Fibroblast of lung (primary cell): ENCODE results near the gene ST6GALNAC3. TPM values are rescaled to one million over a fixed set of nuclear protein-coding genes. Genes with fewer than 3 reads are reported as not detected.

Source experiments
- DNase-seq, 2 donors: peaks; one replicate each; pipeline versions ENCODE4 v3.0.0 to v3.0.0-alpha.2; 2010; ENCODE audit warnings: low read depth in 2 of 2
- H2AFZ ChIP-seq: 2 replicates; pipeline ENCODE4 v1.5.1; 2012; ENCODE audit warnings: low read length, control low read depth, inconsistent platforms
- H3K27ac ChIP-seq: 2 replicates; pipeline ENCODE4 v1.5.1; 2011; ENCODE audit warnings: low read length, control low read depth; ENCODE audit not compliant: insufficient read depth
- H3K27me3 ChIP-seq: 2 replicates; pipeline ENCODE4 v1.5.1; 2011; ENCODE audit warnings: mild to moderate bottlenecking, low read length; ENCODE audit not compliant: control insufficient read depth, insufficient read depth
- H3K36me3 ChIP-seq: 2 replicates; pipeline ENCODE4 v1.5.1; 2011; ENCODE audit warnings: low read length; ENCODE audit not compliant: control insufficient read depth, insufficient read depth
- H3K4me1 ChIP-seq: 2 replicates; pipeline ENCODE4 v1.5.1; 2011; ENCODE audit warnings: low read length; ENCODE audit not compliant: control insufficient read depth, insufficient read depth; ENCODE audit errors: extremely low read depth
- H3K4me2 ChIP-seq: 2 replicates; pipeline ENCODE4 v1.5.1; 2011; ENCODE audit warnings: low read length, control low read depth; ENCODE audit not compliant: insufficient read depth; ENCODE audit errors: extremely low read depth
- H3K4me3 ChIP-seq, 4 experiments: fragments of 200-600 bp in 1 of 4; sonication (generic) in 1 of 4; replicated peaks in 1 of 4; 2 replicates each; pipeline ENCODE4 v1.5.1; 2011 to 2016; ENCODE audit warnings: low read length in 4 of 4, low read depth in 3 of 4, mild to moderate bottlenecking in 3 of 4, control low read depth in 2 of 4, inconsistent platforms in 1 of 4, mixed read lengths in 1 of 4; ENCODE audit not compliant: insufficient read depth in 1 of 4; ENCODE audit errors: control extremely low read depth in 1 of 4
- H3K79me2 ChIP-seq: 2 replicates; pipeline ENCODE4 v1.5.1; 2012; ENCODE audit warnings: mild to moderate bottlenecking, low read length, inconsistent platforms; ENCODE audit not compliant: control insufficient read depth, insufficient read depth
- H3K9ac ChIP-seq: 2 replicates; pipeline ENCODE4 v1.5.1; 2011; ENCODE audit warnings: mild to moderate bottlenecking, low read length, control low read depth; ENCODE audit not compliant: insufficient read depth
- H3K9me3 ChIP-seq: 2 replicates; pipeline ENCODE4 v1.5.1; 2012; ENCODE audit warnings: low read depth, low read length; ENCODE audit not compliant: control insufficient read depth, insufficient read depth
- H4K20me1 ChIP-seq: 2 replicates; pipeline ENCODE4 v1.5.1; 2011; ENCODE audit warnings: low read length; ENCODE audit not compliant: control insufficient read depth, insufficient read depth; ENCODE audit errors: extremely low read depth
- CTCF ChIP-seq, 2 donors: IDR thresholded peaks in 1 of 2; conservative IDR thresholded peaks in 1 of 2; 1 replicate in 1 of 2; 2 replicates in 1 of 2; pipeline ENCODE4 v1.5.1; 2011 to 2012; ENCODE audit warnings: low read length in 2 of 2, control low read depth in 1 of 2, inconsistent platforms in 1 of 2, low read depth in 1 of 2, mild to moderate bottlenecking in 1 of 2
- EZH2 ChIP-seq: IDR thresholded peaks from 2 replicates; pipeline ENCODE4 v1.5.1; 2012; ENCODE audit warnings: low read length, control low read depth, mild to moderate bottlenecking; ENCODE audit errors: missing control alignments
- polyA plus RNA-seq, 2 donors: library from polyadenylated mRNA; depleted of rRNA in 1 of 2; stranded (reverse) in 1 of 2; unstranded in 1 of 2; fragments of >200 nt; gene quantifications; 2 replicates each; pipeline ENCODE4 v1.2.1, GENCODE V29; 2011 to 2012; ENCODE audit warnings: missing spikeins in 1 of 2
- total RNA-seq: library from RNA; depleted of rRNA; stranded (reverse); fragments of >200 nt; gene quantifications from 2 replicates; pipeline ENCODE4 v1.2.1, GENCODE V29; 2014

The ST6GALNAC3 gene
- total and polyA plus RNA-seq, 2 donors (not counting 1 experiment from before 2014, with no cell fraction given), result 0.34 to 0.66 TPM

GRCh38 chr1:76059451-76059850, 15.1 kb upstream of the ST6GALNAC3 start:
- H3K27ac ChIP-seq, result no peak overlapping the region
- DNase-seq, result no peak
- no peak for TF ChIP-seq CTCF (conservative IDR thresholded peaks at IDR 0.05 in 1 of 2, IDR thresholded peaks at IDR 0.05 in 1 of 2; ENCODE audit: low read depth in 1 of 2, low read length in 2 of 2)
- no peak for TF ChIP-seq EZH2
- no peaks in the 10 kb centered on the region for H4K20me1 ChIP-seq
- no peaks in the 10 kb centered on the region for H3K4me1 ChIP-seq
- no peaks in the 10 kb centered on the region for H3K27me3 ChIP-seq
- no peak overlapping the region for H3K9ac ChIP-seq
- H2AFZ ChIP-seq, result no peak overlapping the region
- H3K4me3 ChIP-seq, result no peak overlapping the region
- no peak overlapping the region for H3K4me2 ChIP-seq
- H3K79me2 ChIP-seq, result no peaks in the 10 kb centered on the region
- no peaks in the 10 kb centered on the region for H3K36me3 ChIP-seq
- H3K9me3 ChIP-seq, result no peaks in the 10 kb centered on the region

GRCh38 chr1:76065270-76065669, 9.3 kb upstream of the ST6GALNAC3 start:
- Histone ChIP-seq H3K79me2 (no peaks in the 10 kb centered on the region), H3K36me3 (no peaks in the 10 kb centered on the region), H3K4me3 (no peak overlapping the region), H3K4me2 (no peak overlapping the region), H3K27me3 (no peaks in the 10 kb centered on the region), H3K9ac (no peak overlapping the region), H3K27ac (no peak overlapping the region), H2AFZ (no peak overlapping the region), H3K9me3 (no peaks in the 10 kb centered on the region), H3K4me1 (no peaks in the 10 kb centered on the region), H4K20me1 (no peaks in the 10 kb centered on the region)
- DNase-seq, result no peak
- TF ChIP-seq EZH2 (no peak), CTCF (conservative IDR thresholded peaks at IDR 0.05 in 1 of 2, IDR thresholded peaks at IDR 0.05 in 1 of 2; ENCODE audit: low read depth in 1 of 2, low read length in 2 of 2) (no peak)

GRCh38 chr1:76066394-76066793, 8.2 kb upstream of the ST6GALNAC3 start:
- Histone ChIP-seq H2AFZ (no peak overlapping the region), H4K20me1 (no peaks in the 10 kb centered on the region), H3K4me1 (no peaks in the 10 kb centered on the region), H3K27me3 (no peaks in the 10 kb centered on the region), H3K4me2 (no peak overlapping the region), H3K9ac (no peak overlapping the region), H3K79me2 (no peaks in the 10 kb centered on the region), H3K4me3 (no peak overlapping the region), H3K9me3 (no peaks in the 10 kb centered on the region), H3K27ac (no peak overlapping the region), H3K36me3 (no peaks in the 10 kb centered on the region)
- no peak for TF ChIP-seq CTCF (conservative IDR thresholded peaks at IDR 0.05 in 1 of 2, IDR thresholded peaks at IDR 0.05 in 1 of 2; ENCODE audit: low read depth in 1 of 2, low read length in 2 of 2)
- no peak for TF ChIP-seq EZH2
- DNase-seq, result peak; percentile 26 to 51
